Natural killer cell treated with Interleukin-12 subunit alpha and Interleukin-12 subunit beta and Interleukin-15 and Interleukin-18, amount 100 ng/mL, for 72 hours (primary cell): ENCODE measurements around the gene DBH. TPM values are rescaled to one million over a fixed set of nuclear protein-coding genes. Genes with fewer than 3 reads are reported as not detected.

Experiments used
- ATAC-seq, 2 donors: fragments of 150-1000 bp; cut with Tn5 transposase in 1 of 2; sonication (Bioruptor Pico), chemical (Tn5 transposase) in 1 of 2; 2 replicates each; pipeline ENCODE4 v1.10.0; 2021
- DNase-seq: peaks from one replicate; pipeline ENCODE4 v3.0.0; 2022; ENCODE audit warnings: low spot score
- H3K27ac Mint-ChIP-seq, 2 donors: 1 replicate in 1 of 2; 2 replicates in 1 of 2; pipeline ENCODE4 v1.8.0; 2022; ENCODE audit warnings: mixed read lengths in 2 of 2, mild to moderate bottlenecking in 1 of 2, moderate library complexity in 1 of 2
- H3K27me3 Mint-ChIP-seq, 2 donors: 1 replicate in 1 of 2; 2 replicates in 1 of 2; pipeline ENCODE4 v1.8.0; 2022; ENCODE audit warnings: mixed read lengths in 2 of 2
- H3K36me3 Mint-ChIP-seq: one replicate; pipeline ENCODE4 v1.8.0; 2022; ENCODE audit warnings: mixed read lengths
- H3K4me1 Mint-ChIP-seq, 2 donors: 1 replicate in 1 of 2; 2 replicates in 1 of 2; pipeline ENCODE4 v1.8.0; 2022; ENCODE audit warnings: low read depth in 2 of 2, mixed read lengths in 2 of 2, mild to moderate bottlenecking in 1 of 2
- H3K4me3 Mint-ChIP-seq: one replicate; pipeline ENCODE4 v1.8.0; 2022; ENCODE audit warnings: mixed read lengths
- H3K9me3 Mint-ChIP-seq: 2 replicates; pipeline ENCODE4 v1.8.0; 2022; ENCODE audit warnings: mixed read lengths
- total RNA-seq, 2 donors: library from RNA; stranded (reverse); gene quantifications; one replicate each; pipeline ENCODE4 v1.2.3, GENCODE V29; 2022

The DBH gene
- total RNA-seq, 2 donors from 2014 or later = not detected

GRCh38 chr9:133647765-133648469 is 11.8 kb downstream of the DBH start:
- no peaks in the 10 kb centered on the region for H3K4me1 Mint-ChIP-seq

GRCh38 chr9:133649194-133649593 is 13.0 kb downstream of the DBH start:
- H3K27ac Mint-ChIP-seq = no peak overlapping the region

More at GRCh38 chr9:133647765-133648469, 11.8 kb downstream of the DBH start:
- no peaks in the 10 kb centered on the region for H3K36me3 Mint-ChIP-seq
- ATAC-seq (no peak), DNase-seq (no peak)
- H3K4me3 Mint-ChIP-seq = no peak overlapping the region
- H3K27me3 Mint-ChIP-seq = peaks cover 0 to 2% of the 10 kb centered on the region in 2 donors
- H3K27ac Mint-ChIP-seq = no peak overlapping the region
- H3K9me3 Mint-ChIP-seq = no peaks in the 10 kb centered on the region

GRCh38 chr9:133650026-133650425 is 13.9 kb downstream of the DBH start:
- no peak overlapping the region for H3K27ac Mint-ChIP-seq
- no peaks in the 10 kb centered on the region for H3K36me3 Mint-ChIP-seq
- H3K9me3 Mint-ChIP-seq = no peaks in the 10 kb centered on the region
- H3K27me3 Mint-ChIP-seq = peaks cover 0 to 11% of the 10 kb centered on the region in 2 donors
- H3K4me3 Mint-ChIP-seq = no peak overlapping the region
- no peaks in the 10 kb centered on the region for H3K4me1 Mint-ChIP-seq
- ATAC-seq = no peak
- no peak for DNase-seq

More at GRCh38 chr9:133649194-133649593, 13.0 kb downstream of the DBH start:
- H3K36me3 Mint-ChIP-seq = no peaks in the 10 kb centered on the region
- H3K27me3 Mint-ChIP-seq = peaks cover 0 to 8% of the 10 kb centered on the region in 2 donors
- no peaks in the 10 kb centered on the region for H3K4me1 Mint-ChIP-seq
- no peaks in the 10 kb centered on the region for H3K9me3 Mint-ChIP-seq
- ATAC-seq (no peak), DNase-seq (no peak)
- H3K4me3 Mint-ChIP-seq = no peak overlapping the region

- H3K27me3 Mint-ChIP-seq = peaks cover 15 to 28% of the 10 kb centered on the region in 2 donors
- no peak for DNase-seq
- H3K4me1 Mint-ChIP-seq = peaks cover 0 to 3% of the 10 kb centered on the region in 2 donors
- H3K9me3 Mint-ChIP-seq = no peaks in the 10 kb centered on the region
- no peak for ATAC-seq
- H3K36me3 Mint-ChIP-seq = no peaks in the 10 kb centered on the region
- H3K27ac Mint-ChIP-seq = no peak overlapping the region
- H3K4me3 Mint-ChIP-seq = no peak overlapping the region
These were observed 17.5 kb downstream of the DBH start for GRCh38 chr9:133653638-133654037.

GRCh38 chr9:133654736-133655657 is 18.8 kb downstream of the DBH start:
- Mint-ChIP-seq H3K27me3 (peaks cover 21 to 36% of the 10 kb centered on the region in 2 donors), H3K4me1 (peaks cover 0 to 3% of the 10 kb centered on the region in 2 donors), H3K27ac (no peak overlapping the region), H3K9me3 (no peaks in the 10 kb centered on the region), H3K4me3 (no peak overlapping the region), H3K36me3 (no peaks in the 10 kb centered on the region)
- no peak for DNase-seq
- ATAC-seq = no peak

GRCh38 chr9:133655701-133656100 is 19.5 kb downstream of the DBH start:
- Mint-ChIP-seq H3K27me3 (peaks cover 21 to 38% of the 10 kb centered on the region in 2 donors), H3K36me3 (no peaks in the 10 kb centered on the region), H3K9me3 (no peaks in the 10 kb centered on the region), H3K4me1 (peaks cover 0 to 3% of the 10 kb centered on the region in 2 donors), H3K27ac (no peak overlapping the region), H3K4me3 (no peak overlapping the region)
- no peak for DNase-seq
- ATAC-seq = no peak

- Mint-ChIP-seq H3K27ac (no peak overlapping the region), H3K4me1 (peaks cover 0 to 3% of the 10 kb centered on the region in 2 donors), H3K27me3 (peaks cover 21 to 38% of the 10 kb centered on the region in 2 donors), H3K4me3 (no peak overlapping the region), H3K36me3 (no peaks in the 10 kb centered on the region), H3K9me3 (no peaks in the 10 kb centered on the region)
- DNase-seq (no peak), ATAC-seq (no peak)
These were observed 20.3 kb downstream of the DBH start for GRCh38 chr9:133656211-133657119.

GRCh38 chr9:133657120-133657661 is 21.0 kb downstream of the DBH start:
- Mint-ChIP-seq H3K27me3 (peaks cover 21 to 38% of the 10 kb centered on the region in 2 donors), H3K4me1 (peaks cover 0 to 3% of the 10 kb centered on the region in 2 donors), H3K9me3 (no peaks in the 10 kb centered on the region), H3K4me3 (no peak overlapping the region), H3K36me3 (no peaks in the 10 kb centered on the region), H3K27ac (no peak overlapping the region)
- ATAC-seq = no peak
- DNase-seq = no peak

- no peak for DNase-seq
- H3K9me3 Mint-ChIP-seq = no peaks in the 10 kb centered on the region
- no peak overlapping the region for H3K4me3 Mint-ChIP-seq
These were observed 22.6 kb downstream of the DBH start for GRCh38 chr9:133658442-133659431.

GRCh38 chr9:133659516-133659915 is 23.4 kb downstream of the DBH start:
- no peak overlapping the region for H3K27ac Mint-ChIP-seq
- ATAC-seq = no peak

More at GRCh38 chr9:133658442-133659431, 22.6 kb downstream of the DBH start:
- Mint-ChIP-seq H3K27ac (no peak overlapping the region), H3K36me3 (no peaks in the 10 kb centered on the region), H3K4me1 (peaks cover 0 to 3% of the 10 kb centered on the region in 2 donors), H3K27me3 (peaks cover 21 to 32% of the 10 kb centered on the region in 2 donors)
- no peak for ATAC-seq

GRCh38 chr9:133661846-133662540 is 25.8 kb downstream of the DBH start:
- Mint-ChIP-seq H3K4me1 (peaks cover 0 to 3% of the 10 kb centered on the region in 2 donors), H3K4me3 (no peak overlapping the region), H3K27me3 (peaks cover 19 to 20% of the 10 kb centered on the region in 2 donors), H3K27ac (no peak overlapping the region), H3K9me3 (no peaks in the 10 kb centered on the region), H3K36me3 (no peaks in the 10 kb centered on the region)
- DNase-seq (no peak), ATAC-seq (no peak)

More at GRCh38 chr9:133659516-133659915, 23.4 kb downstream of the DBH start:
- no peak for DNase-seq
- H3K9me3 Mint-ChIP-seq = no peaks in the 10 kb centered on the region
- H3K27me3 Mint-ChIP-seq = peaks cover 21 to 30% of the 10 kb centered on the region in 2 donors
- H3K36me3 Mint-ChIP-seq = no peaks in the 10 kb centered on the region
- no peak overlapping the region for H3K4me3 Mint-ChIP-seq
- H3K4me1 Mint-ChIP-seq = peaks cover 0 to 3% of the 10 kb centered on the region in 2 donors
